Aorta (tissue), 4 donors: Measurements from ENCODE around the gene HNRNPM. TPM values are rescaled to one million over a fixed set of nuclear protein-coding genes. Genes with fewer than 3 reads are reported as not detected.

Experiments used
- polyA plus RNA-seq, 2 donors: library from polyadenylated mRNA; stranded (reverse); fragments of 200-250 nt; gene quantifications; one replicate each; pipeline ENCODE4 v1.2.3, GENCODE V29; 2013
- total RNA-seq, 2 donors: library from RNA; stranded (reverse); fragmentation: NEBNext Ultra II Directional; extraction: Animal tissue kit (Norgen Biotek cat#: 25700); gene quantifications; one replicate each; pipeline ENCODE4 v1.2.1, GENCODE V29; 2021
- donor health status: healthy with polysubstance abuse.
- donor health status: Bipolar disorder and iron deficiency.
- donor health status: DM: no; HTN: no; CAD: no.
- donor health status: DM: yes; HTN: yes; CAD: no.

The HNRNPM gene
- total and polyA plus RNA-seq, 4 donors: 106 to 148 (median 123) TPM

Other genes with a start within 250 kb of the HNRNPM start
- gene CERS4, start 235.6 kb upstream of the HNRNPM start, total RNA-seq: 10 to 100 TPM; 23.6 to 33.7 TPM
- gene CERS4, start 235.6 kb upstream of the HNRNPM start, polyA plus RNA-seq: 10 to 100 TPM; 14.4 to 25.2 TPM
- gene CD320, start 136.6 kb upstream of the HNRNPM start, total RNA-seq: 10 to 100 TPM; 25.5 to 28.0 TPM
- 10 to 100 TPM; 17.3 to 42.6 TPM for gene CD320, start 136.6 kb upstream of the HNRNPM start, polyA plus RNA-seq
- gene NDUFA7, start 123.6 kb upstream of the HNRNPM start, total RNA-seq: 10 to 100 TPM; 18.9 to 19.6 TPM
- gene NDUFA7, start 123.6 kb upstream of the HNRNPM start, polyA plus RNA-seq: 10 to 100 TPM; 33.8 to 53.0 TPM
- 100 to 1,000 TPM; 875 to 981 TPM for gene RPS28, start 123.5 kb upstream of the HNRNPM start, total RNA-seq
- 100 to 1,000 TPM; 405 to 553 TPM for gene RPS28, start 123.5 kb upstream of the HNRNPM start, polyA plus RNA-seq
- gene KANK3, start 101.7 kb upstream of the HNRNPM start, total RNA-seq: 10 to 100 TPM; 15.9 to 23.9 TPM
- gene KANK3, start 101.7 kb upstream of the HNRNPM start, polyA plus RNA-seq: 1 to 10 TPM in 1 of 2 donors, under 1 TPM in 1; 0.50 to 1.8 TPM
- 10 to 100 TPM; 39.9 to 45.1 TPM for gene ANGPTL4, start 80.8 kb upstream of the HNRNPM start, total RNA-seq
- 10 to 100 TPM; 10.1 to 19.5 TPM for gene ANGPTL4, start 80.8 kb upstream of the HNRNPM start, polyA plus RNA-seq
- 100 to 1,000 TPM; 119 TPM for gene RAB11B, start 54.6 kb upstream of the HNRNPM start, total RNA-seq
- gene RAB11B, start 54.6 kb upstream of the HNRNPM start, polyA plus RNA-seq: 100 to 1,000 TPM in 1 of 2 donors, 10 to 100 TPM in 1; 68.6 to 116 TPM
- 10 to 100 TPM; 61.8 to 70.5 TPM for gene MARCHF2, start 31.7 kb upstream of the HNRNPM start, total RNA-seq
- 10 to 100 TPM; 50.1 to 61.7 TPM for gene MARCHF2, start 31.7 kb upstream of the HNRNPM start, polyA plus RNA-seq
- 1 to 10 TPM; 2.5 to 3.8 TPM for gene PRAM1, start 57.7 kb downstream of the HNRNPM start, total RNA-seq
- 1 to 10 TPM in 1 of 2 donors, under 1 TPM in 1; 0.25 to 3.2 TPM for gene PRAM1, start 57.7 kb downstream of the HNRNPM start, polyA plus RNA-seq
- gene ZNF414, start 69.2 kb downstream of the HNRNPM start, total RNA-seq: 10 to 100 TPM; 16.4 to 17.7 TPM
- gene ZNF414, start 69.2 kb downstream of the HNRNPM start, polyA plus RNA-seq: 10 to 100 TPM in 1 of 2 donors, 1 to 10 TPM in 1; 4.0 to 33.0 TPM
- 10 to 100 TPM; 30.3 to 63.8 TPM for gene MYO1F, start 132.5 kb downstream of the HNRNPM start, total RNA-seq
- 10 to 100 TPM in 1 of 2 donors, 1 to 10 TPM in 1; 2.1 to 10.0 TPM for gene MYO1F, start 132.5 kb downstream of the HNRNPM start, polyA plus RNA-seq
- 100 to 1,000 TPM in 1 of 2 donors, 10 to 100 TPM in 1; 58.1 to 188 TPM for gene ADAMTS10, start 165.7 kb downstream of the HNRNPM start, total RNA-seq
- 100 to 1,000 TPM in 1 of 2 donors, 10 to 100 TPM in 1; 18.8 to 264 TPM for gene ADAMTS10, start 165.7 kb downstream of the HNRNPM start, polyA plus RNA-seq
- not detected for gene NFILZ, start 185.7 kb downstream of the HNRNPM start, total RNA-seq
- gene NFILZ, start 185.7 kb downstream of the HNRNPM start, polyA plus RNA-seq: not detected